Ovary (tissue), 9 donors: ENCODE measurements around the gene DMAC2. TPM values are rescaled to one million over a fixed set of nuclear protein-coding genes. Genes with fewer than 3 reads are reported as not detected.

Experiments
- DNase-seq, 5 donors: peaks; one replicate each; pipeline ENCODE4 v3.0.0-alpha.2; 2019 to 2020
- H3K27ac ChIP-seq, 2 donors: fragments of 200-600 bp; one replicate each; pipeline versions ENCODE4 v1.5.1 to v1.8.0; 2019 to 2022
- H3K27me3 ChIP-seq: fragments of 200-600 bp; one replicate; pipeline ENCODE4 v1.8.0; 2022
- H3K36me3 ChIP-seq: fragments of 200-600 bp; sonication (generic); one replicate; pipeline ENCODE4 v1.5.1; 2019
- H3K4me1 ChIP-seq: one replicate; pipeline ENCODE4 v1.8.1; 2013; ENCODE audit warnings: mild to moderate bottlenecking, moderate library complexity; ENCODE audit not compliant: insufficient read depth
- H3K4me3 ChIP-seq: fragments of 200-600 bp; sonication (generic); one replicate; pipeline ENCODE4 v1.5.1; 2017
- H3K9me3 ChIP-seq, 2 donors: fragments of 200-600 bp in 1 of 2; sonication (generic) in 1 of 2; one replicate each; pipeline versions ENCODE4 v1.5.1 to v1.8.1; 2013 to 2019; ENCODE audit warnings: mild to moderate bottlenecking in 1 of 2, moderate library complexity in 1 of 2
- EP300 ChIP-seq: sonication (generic); formaldehyde crosslinking; IDR thresholded peaks from one replicate; pipeline ENCODE4 v1.6.1; 2017; ENCODE audit warnings: antibody characterized with exemption
- POLR2A ChIP-seq: fragments of 450-650 bp; IDR thresholded peaks from one replicate; pipeline ENCODE4 v1.6.1; 2017; ENCODE audit warnings: antibody characterized with exemption, mild to moderate bottlenecking, moderate library complexity
- WGBS, 3 donors: extraction: QIAGEN DNeasy Blood & Tissue Kit in 1 of 3; methylation state at CpG; one replicate each; pipeline versions ENCODE4 v1.1.5 to v1.1.7; 2013 to 2017; 5-methylcytosine and 5-hydroxymethylcytosine counted together
- intact Hi-C, 4 donors: fragments of 100-400 bp; cut with DNase I; formaldehyde crosslinking; loops; one replicate each; pipeline versions ENCODE4 v1.11.0 to v1.15.1; 2022 to 2023
- polyA plus RNA-seq, 2 donors: library from polyadenylated mRNA; stranded (reverse); fragments of 200-250 nt in 1 of 2; fragments of 350-450 nt in 1 of 2; fragmentation: Illumina TruSeq in 1 of 2; extraction: RNeasy Lipid Tissue Mini Kit (QIAGEN cat#74804) in 1 of 2; gene quantifications; one replicate each; pipeline ENCODE4 v1.2.3, GENCODE V29; 2013 to 2014
- total RNA-seq, 7 donors: library from RNA; depleted of rRNA in 2 of 7; stranded (reverse); fragments of >200 nt in 2 of 7; fragmentation: NEBNext Ultra II Directional in 3 of 7; extraction: Animal tissue kit (Norgen Biotek cat#: 25700) in 3 of 7; gene quantifications; one replicate each; pipeline versions ENCODE4 v1.1.0 to v1.2.4, GENCODE V29; 2016 to 2023
- TF ChIP-seq, protein P1 (sequence below), 3 donors: fragments of 450-650 bp in 2 of 3; fragments of 200-600 bp in 1 of 3; IDR thresholded peaks; one replicate each; pipeline versions ENCODE4 v1.5.1 to v1.8.0; 2016 to 2022; ENCODE audit warnings: antibody characterized with exemption in 3 of 3, mild to moderate bottlenecking in 1 of 3
- donor health status: DM: no; HTN: no; CAD: no; lungs with moderate emphysema.
- donor health status: DM: no; HTN: no; CAD: no.
- donor health status: Bipolar disorder and iron deficiency.
- donor health status: DM: yes; HTN: yes; CAD: no.
- donor health status: DM: no; HTN: no; CAD: no.
- donor health status: DM: yes; HTN: yes; CAD: no.

DMAC2 gene
- total and polyA plus RNA-seq, 9 donors = 23.1 to 35.9 (median 31.1) TPM

DNA sequence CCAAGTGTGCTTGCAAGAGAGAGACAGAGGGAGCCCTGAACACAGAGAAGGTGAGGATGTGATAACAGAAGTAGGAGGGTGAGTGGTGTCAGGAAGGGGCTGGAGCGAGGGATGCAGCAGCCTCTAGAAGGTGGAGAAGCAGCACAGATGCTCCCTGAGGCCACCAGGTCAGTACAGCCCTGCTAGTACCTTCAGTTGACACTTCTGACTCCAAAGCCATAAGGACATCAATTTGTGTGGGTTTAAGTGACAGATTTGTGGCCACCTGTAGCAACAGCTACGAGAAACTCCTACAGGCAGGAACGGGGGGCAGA lies 10.1 kb upstream of the DMAC2 start:
- TF ChIP-seq POLR2A (no peak), EP300 (no peak)
- TF ChIP-seq, protein P1, sequence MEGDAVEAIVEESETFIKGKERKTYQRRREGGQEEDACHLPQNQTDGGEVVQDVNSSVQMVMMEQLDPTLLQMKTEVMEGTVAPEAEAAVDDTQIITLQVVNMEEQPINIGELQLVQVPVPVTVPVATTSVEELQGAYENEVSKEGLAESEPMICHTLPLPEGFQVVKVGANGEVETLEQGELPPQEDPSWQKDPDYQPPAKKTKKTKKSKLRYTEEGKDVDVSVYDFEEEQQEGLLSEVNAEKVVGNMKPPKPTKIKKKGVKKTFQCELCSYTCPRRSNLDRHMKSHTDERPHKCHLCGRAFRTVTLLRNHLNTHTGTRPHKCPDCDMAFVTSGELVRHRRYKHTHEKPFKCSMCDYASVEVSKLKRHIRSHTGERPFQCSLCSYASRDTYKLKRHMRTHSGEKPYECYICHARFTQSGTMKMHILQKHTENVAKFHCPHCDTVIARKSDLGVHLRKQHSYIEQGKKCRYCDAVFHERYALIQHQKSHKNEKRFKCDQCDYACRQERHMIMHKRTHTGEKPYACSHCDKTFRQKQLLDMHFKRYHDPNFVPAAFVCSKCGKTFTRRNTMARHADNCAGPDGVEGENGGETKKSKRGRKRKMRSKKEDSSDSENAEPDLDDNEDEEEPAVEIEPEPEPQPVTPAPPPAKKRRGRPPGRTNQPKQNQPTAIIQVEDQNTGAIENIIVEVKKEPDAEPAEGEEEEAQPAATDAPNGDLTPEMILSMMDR (IDR thresholded peaks at IDR 0.05) = no peak
- DNase-seq = no peak
- Histone ChIP-seq H3K4me3 (no peak overlapping the region), H3K9me3 (no peaks in the 10 kb centered on the region), H3K27ac (no peak overlapping the region), H3K36me3 (no peaks in the 10 kb centered on the region), H3K4me1 (no peaks in the 10 kb centered on the region), H3K27me3 (no peaks in the 10 kb centered on the region)
- WGBS, 3 donors = 46 to 60% (median 51%) methylated on average over 3 of the region's 3 CpGs
- intact Hi-C loops = loop anchor here (5.0 to 10.0 kb wide), 3 partner anchors 105 to 125 kb away; partner anchors contain the start of gene CEACAM21 (in 1 of the 4)

DNA sequence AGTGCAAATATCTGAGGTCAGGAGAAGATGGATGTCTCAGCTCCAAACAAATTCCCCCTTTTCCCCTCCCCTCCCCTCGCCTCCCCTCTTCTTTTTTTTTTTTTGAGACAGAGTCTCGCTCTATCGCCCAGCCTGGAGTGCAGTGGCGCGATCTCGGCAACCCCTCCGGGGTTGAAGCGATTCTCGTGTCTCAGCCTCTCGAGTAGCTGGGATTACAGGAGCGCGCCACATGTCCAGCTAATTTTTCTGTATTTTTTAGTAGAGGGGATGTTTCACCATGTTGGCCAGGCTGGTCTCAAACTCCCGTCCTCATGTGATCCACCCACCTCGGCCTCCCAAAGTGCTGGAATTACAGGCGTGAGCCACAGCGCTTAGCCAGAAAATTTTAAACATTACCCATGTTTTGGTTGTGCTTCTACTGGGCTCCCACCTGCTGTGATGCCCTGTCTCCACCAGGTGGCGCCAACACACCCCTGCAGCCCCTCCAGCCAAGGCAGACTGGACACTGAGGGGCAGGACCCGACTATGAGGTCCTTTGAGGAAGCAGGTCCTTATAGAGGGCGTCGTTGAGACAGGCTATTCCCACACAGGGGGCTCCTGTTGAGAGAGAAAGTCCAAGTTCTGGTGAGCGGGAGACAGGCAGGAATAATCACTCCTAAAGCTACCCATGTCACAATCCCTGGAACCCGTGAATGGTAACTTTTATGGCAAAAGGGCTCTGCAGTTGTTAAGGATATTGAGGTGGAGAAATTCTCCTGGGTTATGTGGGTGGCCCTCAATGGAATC lies 9.6 kb upstream of the DMAC2 start:
- TF ChIP-seq POLR2A = no peak
- TF ChIP-seq, protein P1 (IDR thresholded peaks at IDR 0.05) = peak; percentile 82 to 97 (median 94)
- TF ChIP-seq EP300 = no peak
- no peak overlapping the region for H3K27ac ChIP-seq
- intact Hi-C loops = no loop called here

DNA sequence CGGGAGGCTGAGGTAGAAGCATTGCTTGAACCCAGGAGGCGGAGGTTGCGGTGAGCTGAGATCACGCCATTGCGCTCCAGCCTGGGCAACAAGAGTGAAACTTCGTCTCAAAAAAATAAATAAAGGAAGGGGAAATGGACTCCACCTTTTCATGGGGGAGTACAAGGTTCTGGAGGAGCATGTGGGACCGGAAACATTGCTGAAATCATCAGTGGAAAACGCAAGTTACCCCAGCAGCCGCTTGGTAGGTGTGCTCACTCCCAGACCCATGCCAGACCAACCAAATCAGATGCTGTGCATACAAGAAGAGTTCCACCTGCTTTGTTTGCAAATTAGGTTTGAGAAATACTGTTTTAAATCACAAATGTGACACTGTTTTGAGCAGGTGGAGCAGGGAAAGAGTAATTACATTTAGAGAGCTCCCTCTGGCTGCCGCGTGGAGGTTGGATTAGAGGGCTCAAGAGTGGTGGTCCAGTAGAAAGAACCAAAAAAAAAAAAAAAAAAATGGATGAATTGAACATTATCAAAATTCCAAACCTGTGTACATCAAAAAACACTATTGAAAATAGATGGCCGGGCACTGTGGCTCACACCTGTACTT lies 8.1 kb upstream of the DMAC2 start:
- H3K36me3 ChIP-seq = no peaks in the 10 kb centered on the region
- no peak overlapping the region for H3K4me3 ChIP-seq
- intact Hi-C loops = no loop called here
- no peak for TF ChIP-seq EP300
- TF ChIP-seq, protein P1 (IDR thresholded peaks at IDR 0.05) = no peak
- TF ChIP-seq POLR2A = no peak
- H3K27ac ChIP-seq = no peak overlapping the region
- no peaks in the 10 kb centered on the region for H3K27me3 ChIP-seq
- no peaks in the 10 kb centered on the region for H3K4me1 ChIP-seq
- H3K9me3 ChIP-seq = no peaks in the 10 kb centered on the region
- 53 to 62% (median 54%) methylated on average over 12 of the region's 12 CpGs for WGBS, 3 donors
- no peak for DNase-seq

More for the DNA sequence above, 9.6 kb upstream of the DMAC2 start:
- peak; percentile 72 to 85 (median 81) for DNase-seq
- no peak overlapping the region for H3K4me3 ChIP-seq
- H3K9me3 ChIP-seq = no peaks in the 10 kb centered on the region
- WGBS, 3 donors = 1 to 5% (median 3%) methylated on average over 22 of the region's 22 CpGs
- no peaks in the 10 kb centered on the region for H3K36me3 ChIP-seq
- H3K4me1 ChIP-seq = no peaks in the 10 kb centered on the region
- no peaks in the 10 kb centered on the region for H3K27me3 ChIP-seq

DNA sequence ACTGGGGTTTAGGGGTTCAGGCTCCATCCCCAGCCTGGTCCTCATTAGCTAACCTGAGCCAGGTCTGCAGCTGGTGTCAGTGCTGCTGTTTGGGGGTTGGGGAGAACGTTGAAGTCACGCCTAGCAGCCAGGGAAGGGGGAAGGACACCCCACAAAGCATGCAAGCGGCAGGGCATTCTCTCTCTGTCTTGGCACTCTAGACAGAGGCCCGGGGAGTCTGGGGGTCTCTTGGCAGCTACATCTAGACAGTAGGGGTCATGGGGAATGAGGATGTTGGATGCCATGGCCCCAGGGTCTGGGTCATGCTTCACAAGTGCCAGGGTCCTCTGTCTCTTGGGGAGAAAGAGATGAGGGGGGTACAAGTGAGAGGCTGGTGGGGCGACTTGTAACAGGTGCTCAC lies 5.9 kb upstream of the DMAC2 start:
- H3K27me3 ChIP-seq = no peaks in the 10 kb centered on the region
- no peak overlapping the region for H3K4me3 ChIP-seq
- intact Hi-C loops = no loop called here
- H3K9me3 ChIP-seq = no peaks in the 10 kb centered on the region
- H3K36me3 ChIP-seq = no peaks in the 10 kb centered on the region
- no peak overlapping the region for H3K27ac ChIP-seq
- no peaks in the 10 kb centered on the region for H3K4me1 ChIP-seq
- DNase-seq = no peak
- WGBS, 3 donors = 53 to 78% (median 59%) methylated on average over 5 of the region's 5 CpGs
- TF ChIP-seq EP300 (no peak), POLR2A (no peak)
- TF ChIP-seq, protein P1 (IDR thresholded peaks at IDR 0.05) = no peak
